A172 (cell line): ENCODE results near the gene AMZ1. TPM values are rescaled to one million over a fixed set of nuclear protein-coding genes. Genes with fewer than 3 reads are reported as not detected.
"Not testable (repeated sequence)": the region's sequence is repeated elsewhere in the genome, so short reads cannot be mapped to it uniquely, and the experiment has no call there.

Experiments used
- DNase-seq: peaks from one replicate; pipeline ENCODE4 v3.0.0-alpha.2; 2015; ENCODE audit warnings: low spot score
- total RNA-seq: library from RNA; depleted of rRNA; stranded (reverse); fragments of >200 nt; shearing (Covaris generic); gene quantifications from 2 replicates; pipeline ENCODE4 v1.2.3, GENCODE V29; 2014

AMZ1 gene
- total RNA-seq, 1 experiment from 2014 or later = 0.28 TPM

- DNase-seq = no peak
Measured at GRCh38 chr7:2711895-2712675, 24.1 kb downstream of the AMZ1 start.

DNA sequence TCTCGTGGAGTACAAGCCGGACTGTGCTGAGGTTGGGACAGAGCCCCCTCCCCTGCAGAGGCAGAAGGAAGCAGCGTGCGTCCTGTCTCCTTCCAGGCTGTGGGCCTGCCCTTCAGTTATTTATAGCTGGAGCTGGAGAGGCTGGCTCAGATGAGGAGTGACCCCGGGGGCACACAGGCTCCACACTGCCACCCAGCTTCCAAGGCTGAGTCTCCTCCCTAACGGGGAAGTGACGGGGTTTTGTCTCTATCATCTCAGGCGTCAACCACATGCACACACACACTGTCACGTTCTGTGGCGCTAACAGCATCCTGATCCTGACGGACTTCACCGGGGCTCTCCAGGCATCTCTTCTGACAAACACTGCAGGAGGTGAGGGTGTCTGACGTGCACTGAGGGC is 25.4 kb downstream of the AMZ1 start:
- no peak for DNase-seq

DNA sequence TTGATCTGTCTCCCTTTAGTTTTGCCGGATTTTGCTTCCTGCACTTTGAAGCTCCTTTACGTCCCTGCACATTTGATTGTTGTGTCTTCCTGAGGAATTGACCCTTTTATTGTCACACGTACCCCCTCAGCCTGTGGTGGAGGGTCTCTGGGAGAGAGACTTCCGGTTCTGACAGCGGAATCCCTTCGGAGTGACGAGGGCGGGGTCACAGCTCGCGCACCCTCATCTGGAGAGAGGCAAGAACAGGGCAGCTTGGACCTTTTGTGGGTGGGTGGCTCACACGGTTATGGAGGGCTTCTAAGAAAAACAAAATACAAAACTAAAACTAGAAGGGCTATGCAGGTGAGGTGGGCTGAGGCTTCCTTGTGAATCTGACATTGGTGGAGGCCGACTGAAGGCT is 26.0 kb downstream of the AMZ1 start:
- no peak for DNase-seq

GRCh38 chr7:2714636-2715035 is 26.6 kb downstream of the AMZ1 start:
- no peak for DNase-seq

DNA sequence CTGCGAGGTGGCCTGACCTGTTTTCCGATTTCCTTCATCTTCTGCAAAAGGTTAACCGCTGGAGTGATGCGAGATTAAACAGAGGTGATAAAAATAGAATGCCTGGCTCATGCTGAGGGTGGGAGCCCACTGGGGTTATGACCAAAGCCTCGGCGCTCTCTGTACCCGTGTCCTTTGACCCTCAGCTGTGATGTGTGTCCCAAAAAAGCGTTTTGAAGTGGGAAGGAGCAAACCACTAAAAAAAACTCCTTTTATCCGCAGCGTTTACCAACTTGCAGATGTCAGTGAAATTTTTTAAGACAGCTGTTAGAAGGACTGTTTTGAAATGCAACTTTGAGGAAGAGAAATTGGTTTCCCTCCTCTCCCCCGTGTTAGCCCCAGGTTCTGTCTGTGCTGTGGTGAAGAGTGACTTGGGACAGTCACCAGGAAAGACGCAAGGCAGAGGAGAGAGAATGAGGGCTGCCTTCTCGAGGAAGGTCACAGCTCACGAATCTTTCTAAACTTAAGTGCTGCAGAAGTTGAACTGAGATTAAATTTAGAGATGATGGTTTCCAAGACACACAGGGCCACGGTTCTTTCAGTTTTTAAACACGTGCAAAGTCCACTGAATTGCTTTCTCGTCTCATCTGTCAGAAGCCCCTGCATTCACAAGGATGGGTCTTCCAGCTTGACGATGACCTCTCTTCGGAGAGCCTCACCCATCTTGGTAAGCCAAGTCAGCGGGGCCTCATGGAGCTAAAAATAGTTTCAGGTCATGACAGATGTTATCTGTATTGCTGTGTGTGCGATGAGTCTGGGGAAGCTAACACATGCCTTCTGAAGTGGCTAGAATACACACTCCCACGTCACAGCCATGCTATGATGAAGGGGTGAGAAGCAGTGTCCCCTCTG is 27.6 kb downstream of the AMZ1 start:
- DNase-seq = no peak

GRCh38 chr7:2716488-2716887 is 28.5 kb downstream of the AMZ1 start:
- no peak for DNase-seq

GRCh38 chr7:2716906-2717292 is 28.9 kb downstream of the AMZ1 start:
- DNase-seq = no peak

DNA sequence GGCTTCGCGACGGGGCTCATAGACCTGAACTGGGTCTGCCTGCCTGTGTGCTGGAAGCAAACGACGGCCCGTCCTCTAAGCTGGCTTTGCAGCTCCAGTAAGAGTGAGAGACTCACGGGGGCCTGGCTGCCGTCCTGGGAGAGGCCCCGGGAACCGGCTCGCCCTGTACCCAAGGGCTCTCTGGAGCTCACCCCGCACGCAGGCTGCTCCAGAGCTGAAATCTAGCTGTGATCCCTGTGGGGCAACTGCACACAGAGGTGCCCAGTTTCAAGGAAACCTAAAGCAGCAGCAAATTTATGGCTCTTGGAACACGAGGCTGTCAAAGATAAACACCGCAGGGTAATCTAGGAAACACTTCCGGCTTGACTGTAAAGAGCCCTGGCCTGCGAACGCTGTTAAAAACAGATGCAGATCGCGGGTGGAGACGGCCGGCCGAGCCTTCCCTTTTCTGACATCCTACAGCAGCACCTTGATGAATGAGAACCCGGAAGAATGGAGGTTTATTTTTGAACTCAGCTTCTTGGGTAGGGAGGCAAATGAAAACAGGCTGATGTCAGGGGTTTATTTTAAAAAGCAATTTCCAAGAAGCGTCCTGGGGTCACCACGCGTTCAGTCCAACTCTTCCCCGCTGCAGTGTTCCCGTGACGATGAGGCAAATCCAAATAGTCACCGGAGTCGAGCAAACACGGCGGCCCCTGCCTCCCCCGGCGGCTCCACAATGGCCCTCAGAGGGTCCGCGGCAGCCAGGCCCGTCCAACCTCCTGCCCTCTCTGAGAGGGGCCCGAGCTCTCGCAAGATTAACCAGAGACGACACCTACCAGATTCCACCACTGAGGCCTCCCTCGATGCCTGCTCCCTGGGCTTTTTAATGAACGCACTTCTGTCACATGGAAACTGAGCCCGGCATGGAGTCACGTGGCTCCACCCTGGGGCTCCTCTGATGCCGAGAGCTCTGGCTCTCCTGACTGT is 29.6 kb downstream of the AMZ1 start:
- no peak for DNase-seq

- no peak for DNase-seq
Measured at GRCh38 chr7:2718296-2718965, 30.4 kb downstream of the AMZ1 start.

- peak; percentile 26 for DNase-seq
Measured at GRCh38 chr7:2719007-2719406, 31.0 kb downstream of the AMZ1 start.

DNA sequence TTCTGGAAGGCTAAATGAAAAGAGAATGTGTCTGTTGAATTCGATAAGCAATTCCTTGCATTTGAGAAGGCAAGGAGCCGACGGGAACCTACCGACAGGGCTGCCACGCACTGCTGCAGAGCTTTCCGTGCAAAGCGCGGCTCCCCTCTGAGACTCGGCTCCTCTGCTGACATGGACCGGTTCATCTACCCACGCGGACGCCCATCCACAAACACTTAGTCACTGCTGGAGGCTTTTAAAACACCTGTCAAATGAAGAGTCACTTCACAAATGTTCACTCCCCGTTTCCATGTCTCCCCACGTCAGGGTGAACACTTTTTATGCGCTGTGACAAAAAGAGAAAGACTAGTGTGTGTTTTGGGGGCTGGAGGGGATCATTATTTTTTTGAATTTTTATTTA is 32.0 kb downstream of the AMZ1 start:
- no peak for DNase-seq

GRCh38 chr7:2721842-2722241 is 33.8 kb downstream of the AMZ1 start:
- DNase-seq = no peak

DNA sequence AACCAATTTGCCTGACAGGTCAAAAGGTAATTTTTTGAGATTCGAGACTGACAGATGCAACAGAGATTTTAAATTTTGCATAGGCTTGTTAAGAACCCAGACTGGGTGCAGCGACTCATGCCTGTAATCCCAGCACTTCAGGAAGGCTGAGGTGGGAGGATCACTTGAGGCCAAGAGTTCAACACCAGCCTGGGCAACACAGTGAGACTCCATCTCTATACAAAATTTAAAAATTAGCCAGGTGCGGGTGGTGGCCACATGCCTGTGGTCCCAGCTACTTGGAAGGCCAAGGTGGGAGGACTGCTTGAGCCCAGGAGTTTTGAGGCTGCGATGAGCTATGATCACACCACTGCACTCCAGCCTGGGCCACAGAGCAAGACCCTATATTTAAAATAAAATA is 34.6 kb downstream of the AMZ1 start:
- no peak for DNase-seq

- no peak for DNase-seq
Measured at GRCh38 chr7:2723138-2723850, 35.3 kb downstream of the AMZ1 start.

DNA sequence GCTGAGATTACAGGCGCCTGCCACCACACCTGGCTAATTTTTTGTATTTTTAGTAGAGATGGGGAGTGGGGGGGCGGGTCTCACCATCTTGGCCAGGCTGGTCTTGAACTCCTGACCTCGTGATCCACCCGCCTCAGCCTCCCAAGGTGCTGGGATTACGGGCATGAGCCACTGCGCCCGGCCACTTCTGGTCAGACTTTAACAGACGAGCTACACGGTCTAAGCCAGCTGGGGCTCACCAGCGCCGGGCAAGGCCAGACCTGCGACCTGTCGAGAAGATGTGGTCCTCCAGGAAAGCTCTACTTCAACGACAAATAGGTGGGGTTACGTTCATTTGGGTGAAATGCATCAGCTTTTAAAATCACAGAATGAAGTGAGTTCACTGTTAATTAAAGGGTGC is 36.0 kb downstream of the AMZ1 start:
- DNase-seq = not testable (repeated sequence)

GRCh38 chr7:2724453-2725177 is 36.6 kb downstream of the AMZ1 start:
- DNase-seq = no peak

DNA sequence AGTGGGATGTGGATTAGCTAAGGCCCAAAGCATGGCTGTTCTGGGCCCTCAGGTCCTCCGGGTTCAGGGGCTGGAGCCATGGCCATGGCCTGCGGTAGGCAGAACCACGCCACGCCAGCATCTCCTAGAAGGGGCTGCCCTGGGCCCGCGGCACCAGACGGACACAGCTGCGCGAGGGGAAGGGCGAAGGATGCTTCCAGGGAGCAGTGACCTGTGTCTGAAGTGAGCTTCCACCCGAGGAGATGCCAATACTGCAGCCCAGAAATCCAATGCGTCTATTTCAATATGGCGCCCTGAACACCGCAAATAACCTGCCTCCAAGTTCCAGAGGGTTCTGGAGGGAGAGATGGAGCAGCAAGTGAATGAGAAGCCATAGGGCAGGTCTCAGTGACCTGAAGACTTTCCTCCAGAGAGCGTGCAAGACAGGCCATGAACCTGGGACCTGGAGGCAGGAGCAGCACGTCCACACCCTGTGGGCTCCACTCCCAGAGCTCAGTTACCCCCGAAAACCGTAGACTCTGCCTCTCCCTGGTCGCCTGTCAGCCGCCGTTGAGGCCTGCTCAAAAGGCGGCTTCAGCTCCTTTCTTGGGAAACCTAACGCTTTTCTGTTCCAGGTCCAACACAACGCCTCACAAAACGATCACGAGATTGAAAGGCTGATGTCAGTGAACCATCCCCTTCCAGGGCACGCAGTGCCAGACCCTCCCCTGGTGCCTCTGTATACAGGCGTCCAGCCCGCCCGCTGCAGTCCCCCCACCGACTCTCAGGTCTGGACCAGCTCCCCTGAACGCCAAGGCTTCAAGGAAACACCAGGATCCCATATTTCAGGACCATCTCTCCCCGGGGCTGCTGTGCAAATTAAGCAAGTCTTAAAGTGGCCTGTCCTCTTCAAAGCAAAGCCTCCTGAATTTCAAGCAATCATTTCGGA is 37.4 kb downstream of the AMZ1 start:
- DNase-seq = no peak

- DNase-seq = no peak
Measured at GRCh38 chr7:2726316-2727018, 38.5 kb downstream of the AMZ1 start.
